GM12878 (cell line): Measurements from ENCODE around the gene PCLAF. TPM values are rescaled to one million over a fixed set of nuclear protein-coding genes. Genes with fewer than 3 reads are reported as not detected.

Experiments used
- ASH2L ChIP-seq: fragments of 300-600, 200-600 bp; sonication (generic); IDR thresholded peaks from 2 replicates; pipeline ENCODE4 v1.6.1; 2017; ENCODE audit warnings: low read depth, mild to moderate bottlenecking, borderline replicate concordance
- BCL11A ChIP-seq: IDR thresholded peaks from 2 replicates; pipeline ENCODE4 v1.6.1; 2011; ENCODE audit warnings: low read depth, low read length
- CBFB ChIP-seq: IDR thresholded peaks from 2 replicates; pipeline ENCODE4 v1.6.1; 2016; ENCODE audit warnings: antibody characterized with exemption, low read depth
- CBX3 ChIP-seq: fragments of 200-600 bp; sonication (generic); IDR thresholded peaks from 2 replicates; pipeline ENCODE4 v1.6.1; 2016; ENCODE audit warnings: low read depth, borderline replicate concordance
- CHD4 ChIP-seq: fragments of 200-600 bp; sonication (generic); IDR thresholded peaks from 2 replicates; pipeline ENCODE4 v1.6.1; 2016; ENCODE audit warnings: mild to moderate bottlenecking
- FOXK2 ChIP-seq: fragments of 450-650 bp; IDR thresholded peaks from 2 replicates; pipeline ENCODE4 v1.6.1; 2017; ENCODE audit warnings: mild to moderate bottlenecking, moderate library complexity
- GATAD2B ChIP-seq: fragments of 450-650 bp; conservative IDR thresholded peaks from 2 replicates; pipeline ENCODE4 v1.6.1; 2017; ENCODE audit warnings: low read depth, mild to moderate bottlenecking, moderate library complexity
- HCFC1 ChIP-seq: fragments of 150-350 bp; IDR thresholded peaks from 2 replicates; pipeline ENCODE4 v1.6.1; 2014; ENCODE audit warnings: low read length
- MEF2A ChIP-seq: IDR thresholded peaks from 2 replicates; pipeline ENCODE4 v1.6.1; 2011; ENCODE audit warnings: low read depth, mild to moderate bottlenecking, low read length, moderate library complexity; ENCODE audit not compliant: insufficient read depth
- NFXL1 ChIP-seq: fragments of 450-650 bp; IDR thresholded peaks from 2 replicates; pipeline ENCODE4 v1.6.1; 2017; ENCODE audit warnings: antibody characterized with exemption, mild to moderate bottlenecking, borderline replicate concordance
- NR2C2 ChIP-seq: IDR thresholded peaks from 2 replicates; pipeline ENCODE4 v1.6.1; 2011; ENCODE audit warnings: borderline replicate concordance, low read depth; ENCODE audit not compliant: control insufficient read depth, insufficient read length
- PML ChIP-seq: IDR thresholded peaks from 2 replicates; pipeline ENCODE4 v1.6.1; 2012; ENCODE audit warnings: low read length, inconsistent platforms
- RFX5 ChIP-seq: IDR thresholded peaks from 2 replicates; pipeline ENCODE4 v1.6.1; 2011; ENCODE audit warnings: low read depth, low read length, improper control_type of control experiment
- RUNX3 ChIP-seq: IDR thresholded peaks from 2 replicates; pipeline ENCODE4 v1.6.1; 2012; ENCODE audit warnings: low read length, inconsistent platforms
- SP1 ChIP-seq: IDR thresholded peaks from one replicate; pipeline ENCODE4 v1.6.1; 2011; ENCODE audit warnings: low read depth, low read length
- SUPT20H ChIP-seq: IDR thresholded peaks from 2 replicates; pipeline ENCODE4 v1.6.1; 2011; ENCODE audit warnings: low read depth, mild to moderate bottlenecking, low read length, moderate library complexity, borderline replicate concordance; ENCODE audit not compliant: control insufficient read depth
- TBL1XR1 ChIP-seq: IDR thresholded peaks from 2 replicates; pipeline ENCODE4 v1.6.1; 2012; ENCODE audit warnings: low read depth, low read length, improper control_type of control experiment
- TCF7 ChIP-seq: IDR thresholded peaks from 2 replicates; pipeline ENCODE4 v1.6.1; 2014; ENCODE audit warnings: antibody characterized with exemption, borderline replicate concordance
- ZNF207 ChIP-seq: fragments of 450-650 bp; IDR thresholded peaks from 2 replicates; pipeline ENCODE4 v1.6.1; 2014; ENCODE audit warnings: antibody characterized with exemption, mild to moderate bottlenecking, borderline replicate concordance
- polyA plus RNA-seq, 11 experiments: library from polyadenylated mRNA; depleted of rRNA in 4 of 11; unstranded in 6 of 11; stranded (reverse) in 5 of 11; fragments of >200 nt; fragmentation: Nextera tagmentation in 4 of 11; fragmentation: Illumina TruSeq in 1 of 11; extraction: Ambion mirVana in 4 of 11; extraction: Trizol in 1 of 11; gene quantifications; 1 replicate in 1 of 11; 2 replicates in 10 of 11; pipeline versions ENCODE4 v1.2.1 to v1.2.3, GENCODE V29; 2011 to 2016; ENCODE audit warnings: inconsistent platforms in 2 of 11, missing spikeins in 2 of 11, low read depth in 1 of 11
- total RNA-seq, 4 experiments: library from RNA; depleted of rRNA in 3 of 4; stranded (reverse); fragments of >200 nt in 3 of 4; fragmentation: Illumina TruSeq in 1 of 4; extraction: Trizol in 1 of 4; gene quantifications; 2 replicates each; pipeline versions ENCODE4 v1.2.1 to v1.2.3, GENCODE V29; 2013 to 2021
- TF ChIP-seq, protein P1 (sequence below): fragments of 450-650 bp; formaldehyde crosslinking; IDR thresholded peaks from 2 replicates; pipeline ENCODE4 v1.4.0; 2020; ENCODE audit warnings: mild to moderate bottlenecking, moderate library complexity
- TF ChIP-seq, protein P2 (sequence below): fragments of 450-650 bp; IDR thresholded peaks from 2 replicates; pipeline ENCODE4 v1.6.1; 2014; ENCODE audit warnings: mild to moderate bottlenecking
- TF ChIP-seq, protein P3 (sequence below): fragments of 450-650 bp; conservative IDR thresholded peaks from 2 replicates; pipeline ENCODE4 v1.6.1; 2017; ENCODE audit warnings: mild to moderate bottlenecking, moderate library complexity
- TF ChIP-seq, protein P4 (sequence below): IDR thresholded peaks from 2 replicates; pipeline ENCODE4 v1.6.1; 2011; ENCODE audit warnings: borderline replicate concordance, low read depth, mild to moderate bottlenecking, moderate library complexity, mixed read lengths, low read length; ENCODE audit not compliant: insufficient read depth; ENCODE audit errors: extremely low read length
- TF ChIP-seq, protein P5 (sequence below): IDR thresholded peaks from 2 replicates; pipeline ENCODE4 v1.6.1; 2011; ENCODE audit warnings: borderline replicate concordance, low read depth, mild to moderate bottlenecking, moderate library complexity, low read length; ENCODE audit not compliant: insufficient read depth, poor library complexity, severe bottlenecking

Gene PCLAF
- total and polyA plus RNA-seq, 10 of the 15 experiments (the other 5 are each of a cell fraction or from before 2014, with no cell fraction given), result 79.0 to 627 (median 343) TPM

DNA sequence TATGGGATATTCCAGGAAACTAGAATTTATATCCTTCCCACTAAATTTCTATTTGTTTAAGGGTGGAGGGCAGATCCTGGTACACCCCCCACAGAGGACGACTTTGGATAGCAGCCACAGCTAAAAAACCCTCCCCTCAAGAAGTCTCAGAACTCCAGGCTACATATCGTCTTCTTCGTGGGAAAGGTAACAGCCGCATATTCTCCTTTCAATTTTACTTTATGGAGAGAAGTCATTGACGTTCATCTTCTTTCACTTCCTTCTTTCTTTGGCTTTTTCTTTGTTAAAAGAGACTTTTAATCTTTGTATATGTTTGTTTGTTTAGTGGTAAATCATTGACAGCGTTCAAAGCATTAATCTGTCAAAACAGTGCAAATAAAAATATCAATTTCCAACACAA lies 42.7 kb upstream of the PCLAF start (continued):
- TF ChIP-seq, protein P1, sequence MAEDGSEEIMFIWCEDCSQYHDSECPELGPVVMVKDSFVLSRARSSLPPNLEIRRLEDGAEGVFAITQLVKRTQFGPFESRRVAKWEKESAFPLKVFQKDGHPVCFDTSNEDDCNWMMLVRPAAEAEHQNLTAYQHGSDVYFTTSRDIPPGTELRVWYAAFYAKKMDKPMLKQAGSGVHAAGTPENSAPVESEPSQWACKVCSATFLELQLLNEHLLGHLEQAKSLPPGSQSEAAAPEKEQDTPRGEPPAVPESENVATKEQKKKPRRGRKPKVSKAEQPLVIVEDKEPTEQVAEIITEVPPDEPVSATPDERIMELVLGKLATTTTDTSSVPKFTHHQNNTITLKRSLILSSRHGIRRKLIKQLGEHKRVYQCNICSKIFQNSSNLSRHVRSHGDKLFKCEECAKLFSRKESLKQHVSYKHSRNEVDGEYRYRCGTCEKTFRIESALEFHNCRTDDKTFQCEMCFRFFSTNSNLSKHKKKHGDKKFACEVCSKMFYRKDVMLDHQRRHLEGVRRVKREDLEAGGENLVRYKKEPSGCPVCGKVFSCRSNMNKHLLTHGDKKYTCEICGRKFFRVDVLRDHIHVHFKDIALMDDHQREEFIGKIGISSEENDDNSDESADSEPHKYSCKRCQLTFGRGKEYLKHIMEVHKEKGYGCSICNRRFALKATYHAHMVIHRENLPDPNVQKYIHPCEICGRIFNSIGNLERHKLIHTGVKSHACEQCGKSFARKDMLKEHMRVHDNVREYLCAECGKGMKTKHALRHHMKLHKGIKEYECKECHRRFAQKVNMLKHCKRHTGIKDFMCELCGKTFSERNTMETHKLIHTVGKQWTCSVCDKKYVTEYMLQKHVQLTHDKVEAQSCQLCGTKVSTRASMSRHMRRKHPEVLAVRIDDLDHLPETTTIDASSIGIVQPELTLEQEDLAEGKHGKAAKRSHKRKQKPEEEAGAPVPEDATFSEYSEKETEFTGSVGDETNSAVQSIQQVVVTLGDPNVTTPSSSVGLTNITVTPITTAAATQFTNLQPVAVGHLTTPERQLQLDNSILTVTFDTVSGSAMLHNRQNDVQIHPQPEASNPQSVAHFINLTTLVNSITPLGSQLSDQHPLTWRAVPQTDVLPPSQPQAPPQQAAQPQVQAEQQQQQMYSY, result no peak
- TF ChIP-seq CBX3, result no peak
- TF ChIP-seq MEF2A, result no peak
- no peak for TF ChIP-seq ZNF207
- TF ChIP-seq HCFC1, result no peak
- TF ChIP-seq SUPT20H, result no peak
- TF ChIP-seq, protein P2, sequence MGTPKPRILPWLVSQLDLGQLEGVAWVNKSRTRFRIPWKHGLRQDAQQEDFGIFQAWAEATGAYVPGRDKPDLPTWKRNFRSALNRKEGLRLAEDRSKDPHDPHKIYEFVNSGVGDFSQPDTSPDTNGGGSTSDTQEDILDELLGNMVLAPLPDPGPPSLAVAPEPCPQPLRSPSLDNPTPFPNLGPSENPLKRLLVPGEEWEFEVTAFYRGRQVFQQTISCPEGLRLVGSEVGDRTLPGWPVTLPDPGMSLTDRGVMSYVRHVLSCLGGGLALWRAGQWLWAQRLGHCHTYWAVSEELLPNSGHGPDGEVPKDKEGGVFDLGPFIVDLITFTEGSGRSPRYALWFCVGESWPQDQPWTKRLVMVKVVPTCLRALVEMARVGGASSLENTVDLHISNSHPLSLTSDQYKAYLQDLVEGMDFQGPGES, result no peak
- no peak for TF ChIP-seq PML
- TF ChIP-seq ASH2L, result no peak
- peak; percentile 74 for TF ChIP-seq RUNX3
- TF ChIP-seq NFXL1, result no peak
- TF ChIP-seq NR2C2, result no peak
- TF ChIP-seq BCL11A, result peak; percentile 56; the same call in 1 of the 2 replicates
- TF ChIP-seq, protein P3, sequence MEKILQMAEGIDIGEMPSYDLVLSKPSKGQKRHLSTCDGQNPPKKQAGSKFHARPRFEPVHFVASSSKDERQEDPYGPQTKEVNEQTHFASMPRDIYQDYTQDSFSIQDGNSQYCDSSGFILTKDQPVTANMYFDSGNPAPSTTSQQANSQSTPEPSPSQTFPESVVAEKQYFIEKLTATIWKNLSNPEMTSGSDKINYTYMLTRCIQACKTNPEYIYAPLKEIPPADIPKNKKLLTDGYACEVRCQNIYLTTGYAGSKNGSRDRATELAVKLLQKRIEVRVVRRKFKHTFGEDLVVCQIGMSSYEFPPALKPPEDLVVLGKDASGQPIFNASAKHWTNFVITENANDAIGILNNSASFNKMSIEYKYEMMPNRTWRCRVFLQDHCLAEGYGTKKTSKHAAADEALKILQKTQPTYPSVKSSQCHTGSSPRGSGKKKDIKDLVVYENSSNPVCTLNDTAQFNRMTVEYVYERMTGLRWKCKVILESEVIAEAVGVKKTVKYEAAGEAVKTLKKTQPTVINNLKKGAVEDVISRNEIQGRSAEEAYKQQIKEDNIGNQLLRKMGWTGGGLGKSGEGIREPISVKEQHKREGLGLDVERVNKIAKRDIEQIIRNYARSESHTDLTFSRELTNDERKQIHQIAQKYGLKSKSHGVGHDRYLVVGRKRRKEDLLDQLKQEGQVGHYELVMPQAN, result 0 out of 2 replicates have a peak, but pooled peaks have one; percentile 20
- TF ChIP-seq CHD4, result no peak
- peak; percentile 50; the same call in 1 of the 2 replicates for TF ChIP-seq GATAD2B
- TF ChIP-seq, protein P4, sequence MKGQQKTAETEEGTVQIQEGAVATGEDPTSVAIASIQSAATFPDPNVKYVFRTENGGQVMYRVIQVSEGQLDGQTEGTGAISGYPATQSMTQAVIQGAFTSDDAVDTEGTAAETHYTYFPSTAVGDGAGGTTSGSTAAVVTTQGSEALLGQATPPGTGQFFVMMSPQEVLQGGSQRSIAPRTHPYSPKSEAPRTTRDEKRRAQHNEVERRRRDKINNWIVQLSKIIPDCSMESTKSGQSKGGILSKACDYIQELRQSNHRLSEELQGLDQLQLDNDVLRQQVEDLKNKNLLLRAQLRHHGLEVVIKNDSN, result no peak
- TF ChIP-seq, protein P5, sequence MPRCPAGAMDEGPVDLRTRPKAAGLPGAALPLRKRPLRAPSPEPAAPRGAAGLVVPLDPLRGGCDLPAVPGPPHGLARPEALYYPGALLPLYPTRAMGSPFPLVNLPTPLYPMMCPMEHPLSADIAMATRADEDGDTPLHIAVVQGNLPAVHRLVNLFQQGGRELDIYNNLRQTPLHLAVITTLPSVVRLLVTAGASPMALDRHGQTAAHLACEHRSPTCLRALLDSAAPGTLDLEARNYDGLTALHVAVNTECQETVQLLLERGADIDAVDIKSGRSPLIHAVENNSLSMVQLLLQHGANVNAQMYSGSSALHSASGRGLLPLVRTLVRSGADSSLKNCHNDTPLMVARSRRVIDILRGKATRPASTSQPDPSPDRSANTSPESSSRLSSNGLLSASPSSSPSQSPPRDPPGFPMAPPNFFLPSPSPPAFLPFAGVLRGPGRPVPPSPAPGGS, result no peak
- no peak for TF ChIP-seq TBL1XR1
- no peak for TF ChIP-seq TCF7
- no peak for TF ChIP-seq CBFB
- TF ChIP-seq FOXK2, result no peak
- no peak for TF ChIP-seq SP1
- TF ChIP-seq RFX5, result no peak
